Right atrium auricular region (tissue), 2 donors: ENCODE measurements around the gene C4orf46. TPM values are rescaled to one million over a fixed set of nuclear protein-coding genes. Genes with fewer than 3 reads are reported as not detected.

Source experiments
- DNase-seq: peaks from one replicate; pipeline ENCODE4 v3.0.0-alpha.2; 2019; ENCODE audit warnings: low spot score
- H3K27ac ChIP-seq, 2 donors: fragments of 200-600 bp; sonication (generic); 1 replicate in 1 of 2; 2 replicates in 1 of 2; pipeline ENCODE4 v1.5.1; 2016 to 2019
- H3K27me3 ChIP-seq, 2 donors: fragments of 200-600 bp; sonication (generic); one replicate each; pipeline versions ENCODE4 v1.5.1 to v1.6.0; 2017 to 2019
- H3K36me3 ChIP-seq: fragments of 200-600 bp; sonication (generic); one replicate; pipeline ENCODE4 v1.5.1; 2016
- H3K4me1 ChIP-seq, 2 donors: fragments of 200-600 bp; sonication (generic); one replicate each; pipeline versions ENCODE4 v1.5.1 to v1.6.0; 2017 to 2019
- H3K4me3 ChIP-seq, 2 donors: fragments of 200-600 bp; sonication (generic); 1 replicate in 1 of 2; 2 replicates in 1 of 2; pipeline ENCODE4 v1.5.1; 2017 to 2019; ENCODE audit warnings: mild to moderate bottlenecking in 1 of 2, moderate library complexity in 1 of 2
- H3K9me3 ChIP-seq, 2 donors: fragments of 200-600 bp; sonication (generic); one replicate each; pipeline ENCODE4 v1.5.1; 2019
- CTCF ChIP-seq, 2 donors: fragments of 200-600 bp; sonication (generic); IDR thresholded peaks; one replicate each; pipeline ENCODE4 v1.5.1; 2019; ENCODE audit warnings: antibody characterized with exemption in 2 of 2
- total RNA-seq, 2 donors: library from RNA; depleted of rRNA; stranded (reverse); fragments of >200 nt; gene quantifications; one replicate each; pipeline ENCODE4 v1.1.0, GENCODE V29; 2016

C4orf46 gene
- total RNA-seq, 2 donors from 2014 or later, result 3.2 to 4.2 TPM

DNA sequence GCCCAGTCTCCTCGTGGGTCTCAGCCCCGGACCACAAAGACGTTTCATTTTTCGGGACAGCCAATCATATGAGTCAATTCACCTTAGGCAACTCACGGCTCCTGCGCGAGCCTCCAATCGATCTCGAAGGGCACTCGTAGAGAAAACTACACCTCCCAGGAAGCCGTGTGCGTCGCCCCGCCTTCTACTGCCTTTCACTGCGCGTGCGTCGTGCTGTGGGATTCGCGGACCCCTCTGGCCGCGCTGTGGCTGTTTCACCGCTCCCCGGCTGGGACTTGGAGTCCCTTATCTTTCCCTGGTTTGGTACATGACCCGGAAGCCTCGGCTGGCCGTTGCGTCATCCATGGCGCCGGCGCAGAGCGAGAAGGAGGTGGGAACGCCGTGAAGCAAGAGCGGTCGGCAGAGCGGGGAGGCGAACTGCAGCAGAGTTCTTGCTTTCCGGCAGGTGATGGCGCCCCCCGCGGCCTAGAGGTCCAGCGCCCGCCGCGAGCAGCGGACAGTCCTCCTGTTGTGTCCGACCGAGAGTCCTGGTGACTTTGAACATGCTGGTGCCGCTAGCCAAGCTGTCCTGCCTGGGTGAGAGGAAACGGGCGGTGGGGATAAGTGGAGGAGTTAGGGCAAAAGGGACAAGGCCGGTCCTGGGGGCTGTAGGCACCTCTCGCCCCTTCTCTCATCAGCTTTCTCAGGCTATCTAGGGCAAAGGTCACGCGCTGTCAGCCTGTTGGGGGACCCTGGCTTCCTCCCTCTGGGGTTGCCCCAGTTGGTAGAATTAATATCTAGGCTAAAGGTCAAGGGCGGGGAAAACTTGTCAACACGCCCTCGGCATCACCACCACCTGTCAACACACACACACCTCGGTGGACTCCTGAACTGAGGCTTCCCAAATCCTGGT is 474 bp upstream of the C4orf46 start, which contains the start of gene ETFDH:
Gene ETFDH, plus strand, starts transcription at position 382 of the 892 bp plus-strand sequence. Its CDS starts 161 bp downstream, at position 543.
- peaks cover 0 to 28% of the 10 kb centered on the region in 2 donors for H3K4me1 ChIP-seq
- peak within 1 kb of the TSS; percentile 98 to 99 for H3K27ac ChIP-seq
- H3K36me3 ChIP-seq, result no peaks in the 10 kb centered on the region
- TF ChIP-seq CTCF (IDR thresholded peaks at IDR 0.05), result peak; percentile 56 to 72
- peak; percentile 99 for DNase-seq
- H3K27me3 ChIP-seq, result no peaks in the 10 kb centered on the region
- no peaks in the 10 kb centered on the region for H3K9me3 ChIP-seq
- peak within 1 kb of the TSS; percentile 84 to 85 for H3K4me3 ChIP-seq

DNA sequence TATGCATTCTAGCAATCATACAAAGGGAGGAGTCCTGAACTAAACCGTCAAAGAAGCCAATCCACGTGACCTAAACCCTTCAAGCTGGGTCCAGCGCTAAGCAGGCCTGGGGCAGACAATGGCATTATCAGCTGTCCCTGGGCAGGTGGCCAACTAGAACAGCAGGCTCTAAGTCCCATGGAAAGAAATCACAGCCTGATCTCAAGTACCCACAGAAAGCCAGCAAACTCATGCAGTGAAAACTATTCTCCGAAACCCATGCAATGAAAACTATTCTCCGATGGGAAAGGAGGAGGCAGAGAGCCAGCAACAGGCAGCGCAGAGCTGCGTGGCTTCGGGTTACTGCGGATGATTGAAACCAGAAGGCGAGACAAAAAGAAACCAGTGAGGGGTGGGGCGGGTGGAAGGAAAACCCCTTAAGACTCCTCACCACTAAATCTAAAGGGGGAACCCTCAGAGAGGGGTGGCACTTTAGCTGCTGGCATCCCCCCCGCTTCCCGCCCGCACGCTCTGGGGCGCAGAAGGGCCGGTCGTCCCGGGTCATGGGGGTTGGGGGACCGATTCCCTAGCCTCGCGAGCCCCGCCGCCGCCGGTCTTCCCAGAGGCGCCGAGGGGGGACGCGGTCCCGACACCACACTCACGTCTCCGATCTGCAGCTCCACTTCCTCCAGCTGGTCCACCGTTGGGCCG is 567 bp downstream of the C4orf46 start:
- no peak for TF ChIP-seq CTCF (IDR thresholded peaks at IDR 0.05)
- H3K4me3 ChIP-seq, result peak overlapping the region; percentile 84 to 85
- H3K9me3 ChIP-seq, result no peaks in the 10 kb centered on the region
- no peaks in the 10 kb centered on the region for H3K27me3 ChIP-seq
- H3K27ac ChIP-seq, result peak overlapping the region; percentile 98 to 99
- H3K4me1 ChIP-seq, result peaks cover 0 to 28% of the 10 kb centered on the region in 2 donors
- DNase-seq, result peak; percentile 71
- no peaks in the 10 kb centered on the region for H3K36me3 ChIP-seq

DNA sequence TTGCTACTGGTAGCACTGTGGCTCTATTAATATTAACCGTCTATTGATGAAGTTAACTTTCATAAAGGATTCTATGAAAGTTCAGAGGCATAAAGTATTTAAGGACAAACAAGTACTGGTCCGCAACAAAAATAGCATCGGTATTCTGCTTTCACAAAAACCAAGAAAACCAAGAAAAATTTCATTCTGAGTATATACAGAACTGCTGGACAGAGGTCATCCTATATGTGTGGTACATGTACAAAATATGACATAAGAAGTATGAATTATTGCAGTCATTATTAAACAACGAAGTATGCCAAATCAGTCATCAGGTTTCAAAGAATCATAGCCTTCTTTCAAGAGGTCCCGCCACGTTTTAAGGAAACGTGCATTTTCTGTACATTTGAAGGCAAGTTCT is 2.4 kb downstream of the C4orf46 start:
- H3K9me3 ChIP-seq, result no peaks in the 10 kb centered on the region
- no peaks in the 10 kb centered on the region for H3K27me3 ChIP-seq
- no peaks in the 10 kb centered on the region for H3K36me3 ChIP-seq
- TF ChIP-seq CTCF (IDR thresholded peaks at IDR 0.05), result no peak
- no peak for DNase-seq
- H3K4me3 ChIP-seq, result no peak overlapping the region
- no peak overlapping the region for H3K27ac ChIP-seq
- peaks cover 0 to 28% of the 10 kb centered on the region in 2 donors for H3K4me1 ChIP-seq

DNA sequence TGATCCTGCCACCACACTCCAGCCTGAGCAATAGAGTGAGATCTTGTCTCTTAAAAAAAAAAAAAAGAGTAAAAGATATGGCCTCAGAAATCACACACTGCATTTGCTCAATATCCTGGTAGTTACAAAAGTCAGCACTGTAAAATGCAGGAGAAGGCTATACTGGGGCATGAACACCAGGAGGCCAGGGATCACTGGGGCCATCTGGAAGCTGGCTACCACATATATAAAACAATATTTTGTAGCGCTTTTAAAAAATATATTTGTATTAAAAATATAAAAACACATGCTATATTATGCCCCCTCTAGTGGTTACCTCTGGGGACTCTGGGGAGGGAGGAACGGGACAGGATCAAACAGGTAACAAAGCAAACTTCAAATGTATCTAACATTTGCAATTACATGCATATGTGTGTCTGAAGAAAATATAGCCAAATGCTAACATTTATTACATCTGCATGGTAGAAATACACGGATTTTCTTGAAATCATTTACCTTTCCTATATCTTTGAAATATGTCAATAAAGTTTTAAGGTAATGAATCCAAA is 4.0 kb downstream of the C4orf46 start:
- Histone ChIP-seq H3K36me3 (no peaks in the 10 kb centered on the region), H3K9me3 (no peaks in the 10 kb centered on the region), H3K27ac (no peak overlapping the region), H3K4me1 (peaks cover 0 to 12% of the 10 kb centered on the region in 2 donors), H3K27me3 (no peaks in the 10 kb centered on the region), H3K4me3 (no peak overlapping the region)
- peak; percentile 16 to 54 for TF ChIP-seq CTCF (IDR thresholded peaks at IDR 0.05)
- no peak for DNase-seq

- no peak overlapping the region for H3K4me3 ChIP-seq
- TF ChIP-seq CTCF (IDR thresholded peaks at IDR 0.05), result no peak
- H3K27me3 ChIP-seq, result no peaks in the 10 kb centered on the region
- H3K27ac ChIP-seq, result no peak overlapping the region
- H3K4me1 ChIP-seq, result peaks cover 0 to 10% of the 10 kb centered on the region in 2 donors
- H3K36me3 ChIP-seq, result no peaks in the 10 kb centered on the region
- no peaks in the 10 kb centered on the region for H3K9me3 ChIP-seq
- no peak for DNase-seq
Measured at GRCh38 chr4:158666892-158667291, 4.8 kb downstream of the C4orf46 start.
